ENCODE data around the gene WNT9B. TPM values are rescaled to one million over a fixed set of nuclear protein-coding genes. Genes with fewer than 3 reads are reported as not detected.

Gene WNT9B
- total RNA-seq, 6 experiments from 2014 or later, result not detected

DNA sequence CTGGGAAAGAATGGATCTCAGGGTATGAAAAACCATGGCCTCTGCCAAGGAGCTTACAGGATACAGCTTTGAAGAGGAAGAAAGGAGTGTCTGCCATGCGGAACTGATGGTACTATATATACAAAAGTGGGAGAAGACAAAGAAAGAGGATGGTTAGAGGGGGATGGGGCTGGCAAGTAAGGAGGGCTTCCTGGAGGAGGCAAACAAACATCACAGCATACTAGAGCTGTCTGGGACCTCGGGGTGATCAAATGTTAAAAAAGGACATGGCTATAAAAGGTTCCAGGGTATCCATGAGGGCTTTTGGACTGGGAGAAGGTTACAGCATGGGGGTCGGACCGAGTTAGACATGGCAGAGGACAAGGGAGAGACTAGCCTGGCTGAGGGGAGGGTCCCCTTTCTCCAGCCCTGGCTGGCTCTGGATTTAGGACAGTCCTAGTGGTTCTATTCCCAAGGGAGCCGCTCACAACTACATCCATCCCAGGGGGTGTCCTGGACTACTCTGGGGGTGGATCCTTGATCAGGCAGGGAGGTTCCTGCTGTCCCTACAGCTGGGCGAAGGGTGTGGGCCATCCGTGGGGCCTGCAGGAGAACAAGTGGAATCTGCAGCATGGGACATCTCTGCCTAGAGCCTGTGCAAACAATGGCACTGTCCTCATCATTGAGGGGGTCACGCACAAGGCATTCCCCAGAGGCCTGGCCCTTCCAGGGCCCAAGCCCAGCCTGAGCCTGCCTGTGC is 12.2 kb downstream of the WNT9B start:
- Mint-ChIP-seq H3K4me3 (no peak overlapping the region), H3K27ac (no peak overlapping the region), H3K27me3 (ENCODE audit: insufficient read depth) (peaks cover 13% of the 10 kb centered on the region), H3K4me1 (ENCODE audit: low read depth) (peaks cover 13% of the 10 kb centered on the region), H3K9me3 (no peaks in the 10 kb centered on the region), H3K36me3 (ENCODE audit: low read depth) (no peaks in the 10 kb centered on the region)
- TF ChIP-seq, protein P1, sequence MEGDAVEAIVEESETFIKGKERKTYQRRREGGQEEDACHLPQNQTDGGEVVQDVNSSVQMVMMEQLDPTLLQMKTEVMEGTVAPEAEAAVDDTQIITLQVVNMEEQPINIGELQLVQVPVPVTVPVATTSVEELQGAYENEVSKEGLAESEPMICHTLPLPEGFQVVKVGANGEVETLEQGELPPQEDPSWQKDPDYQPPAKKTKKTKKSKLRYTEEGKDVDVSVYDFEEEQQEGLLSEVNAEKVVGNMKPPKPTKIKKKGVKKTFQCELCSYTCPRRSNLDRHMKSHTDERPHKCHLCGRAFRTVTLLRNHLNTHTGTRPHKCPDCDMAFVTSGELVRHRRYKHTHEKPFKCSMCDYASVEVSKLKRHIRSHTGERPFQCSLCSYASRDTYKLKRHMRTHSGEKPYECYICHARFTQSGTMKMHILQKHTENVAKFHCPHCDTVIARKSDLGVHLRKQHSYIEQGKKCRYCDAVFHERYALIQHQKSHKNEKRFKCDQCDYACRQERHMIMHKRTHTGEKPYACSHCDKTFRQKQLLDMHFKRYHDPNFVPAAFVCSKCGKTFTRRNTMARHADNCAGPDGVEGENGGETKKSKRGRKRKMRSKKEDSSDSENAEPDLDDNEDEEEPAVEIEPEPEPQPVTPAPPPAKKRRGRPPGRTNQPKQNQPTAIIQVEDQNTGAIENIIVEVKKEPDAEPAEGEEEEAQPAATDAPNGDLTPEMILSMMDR (IDR thresholded peaks at IDR 0.05), result no peak
- no peak for DNase-seq

DNA sequence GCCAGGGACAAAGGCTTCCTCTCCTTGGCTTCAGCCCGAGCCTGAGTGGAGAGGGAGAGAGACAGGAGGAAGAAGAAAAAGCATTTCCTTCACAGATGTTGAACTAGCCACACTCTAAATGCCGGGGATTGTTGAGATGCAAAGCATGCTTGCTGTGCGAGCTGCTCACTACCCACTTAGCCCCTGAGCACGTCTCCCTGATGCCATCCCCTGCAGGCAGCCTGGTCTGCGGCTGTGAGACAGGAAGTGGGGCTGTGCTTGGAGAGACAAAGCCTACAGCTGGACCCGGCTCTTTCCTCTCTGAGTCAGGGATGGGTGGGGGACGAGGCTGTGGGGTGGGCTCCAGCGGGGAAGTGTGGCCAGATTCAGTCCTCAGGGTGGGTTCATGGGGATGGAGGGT is 13.7 kb downstream of the WNT9B start:
- peak overlapping the region; percentile 29; the same call in 1 of the 2 replicates for H3K4me3 Mint-ChIP-seq
- H3K27me3 Mint-ChIP-seq (ENCODE audit: insufficient read depth), result peaks cover 12% of the 10 kb centered on the region
- no peaks in the 10 kb centered on the region for H3K36me3 Mint-ChIP-seq (ENCODE audit: low read depth)
- peak; percentile 36 for DNase-seq
- H3K4me1 Mint-ChIP-seq (ENCODE audit: low read depth), result peaks cover 8% of the 10 kb centered on the region
- TF ChIP-seq, protein P1 (IDR thresholded peaks at IDR 0.05), result no peak
- H3K27ac Mint-ChIP-seq, result peak overlapping the region; percentile 31; the same call in 1 of the 2 replicates
- H3K9me3 Mint-ChIP-seq, result no peaks in the 10 kb centered on the region

DNA sequence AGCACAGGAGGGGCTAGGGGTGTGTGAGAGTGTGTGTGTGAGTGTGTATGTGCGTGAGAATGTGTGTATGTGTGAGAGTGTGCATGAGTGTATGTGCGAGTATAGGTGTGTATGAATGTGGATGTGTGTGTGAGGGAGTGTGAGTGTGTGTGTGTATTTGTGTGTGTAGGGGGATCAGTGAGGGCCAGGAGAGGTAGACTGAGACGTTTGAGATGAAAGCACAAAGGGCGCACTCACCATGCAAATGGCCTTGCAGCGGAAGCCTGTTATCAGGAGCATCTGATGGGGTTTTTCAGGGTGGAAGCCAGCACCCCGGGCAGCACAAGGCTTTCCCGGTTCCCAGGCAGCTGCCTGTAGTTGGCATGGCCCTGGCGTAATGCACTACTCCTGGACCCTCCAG is 14.9 kb downstream of the WNT9B start:
- Mint-ChIP-seq H3K27me3 (ENCODE audit: insufficient read depth) (peaks cover 16% of the 10 kb centered on the region), H3K27ac (no peak overlapping the region), H3K4me1 (ENCODE audit: low read depth) (peaks cover 8% of the 10 kb centered on the region), H3K4me3 (no peak overlapping the region), H3K9me3 (no peaks in the 10 kb centered on the region), H3K36me3 (ENCODE audit: low read depth) (no peaks in the 10 kb centered on the region)
- TF ChIP-seq, protein P1 (IDR thresholded peaks at IDR 0.05), result no peak
- DNase-seq, result no peak

DNA sequence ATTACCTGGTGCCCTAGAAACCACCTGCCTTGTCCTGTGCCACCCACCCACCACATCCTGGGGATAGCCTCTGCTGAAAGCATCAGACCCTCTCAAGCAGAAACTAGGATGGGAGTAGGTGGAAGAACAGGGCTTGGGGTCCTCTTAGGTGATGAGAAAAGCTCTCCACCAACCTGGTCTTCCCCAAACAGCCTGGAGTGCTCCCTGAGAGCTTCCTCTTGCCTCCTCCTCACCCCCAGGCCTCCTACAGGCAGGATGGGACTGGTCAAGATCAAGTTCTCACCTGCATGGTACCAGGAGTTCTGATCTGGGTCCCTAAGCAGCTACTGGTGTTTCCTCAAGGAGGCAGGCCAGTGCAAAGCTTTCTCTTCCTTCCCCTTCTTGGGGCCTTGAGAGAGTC is 15.4 kb downstream of the WNT9B start:
- Mint-ChIP-seq H3K27me3 (ENCODE audit: insufficient read depth) (peaks cover 20% of the 10 kb centered on the region), H3K9me3 (no peaks in the 10 kb centered on the region)

DNA sequence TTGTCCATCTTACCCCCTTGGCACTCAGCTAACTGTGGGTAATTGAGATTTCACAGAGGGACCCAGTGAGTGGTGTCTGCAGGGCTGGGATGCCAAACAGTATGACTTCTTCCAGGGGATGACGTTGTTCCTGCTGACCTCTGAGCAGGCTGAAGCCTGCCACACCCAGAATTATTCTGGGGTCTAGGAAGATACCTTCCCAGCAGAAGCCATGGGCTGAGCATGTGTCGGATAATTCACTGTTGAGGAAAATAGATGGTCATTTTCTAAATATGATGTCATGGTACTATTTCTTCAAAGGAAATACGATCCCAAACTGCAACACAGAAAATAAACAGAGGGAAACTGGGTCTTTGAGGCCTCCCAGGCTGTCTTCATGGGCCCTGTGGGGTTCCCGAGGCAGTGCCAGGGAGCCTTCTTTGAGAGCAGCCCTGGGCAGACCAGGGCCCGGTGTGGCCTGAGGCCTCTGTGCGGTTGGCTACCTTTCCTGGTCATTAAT is 17.4 kb downstream of the WNT9B start:
- no peak for DNase-seq
- H3K4me1 Mint-ChIP-seq (ENCODE audit: low read depth), result peaks cover 8% of the 10 kb centered on the region
- TF ChIP-seq, protein P1 (IDR thresholded peaks at IDR 0.05), result no peak
- H3K9me3 Mint-ChIP-seq, result no peaks in the 10 kb centered on the region
- peaks cover 27% of the 10 kb centered on the region for H3K27me3 Mint-ChIP-seq (ENCODE audit: insufficient read depth)
- no peak overlapping the region for H3K4me3 Mint-ChIP-seq
- no peak overlapping the region for H3K27ac Mint-ChIP-seq
- no peaks in the 10 kb centered on the region for H3K36me3 Mint-ChIP-seq (ENCODE audit: low read depth)

More for the DNA sequence above, 15.4 kb downstream of the WNT9B start:
- Mint-ChIP-seq H3K4me3 (no peak overlapping the region), H3K36me3 (ENCODE audit: low read depth) (no peaks in the 10 kb centered on the region), H3K4me1 (ENCODE audit: low read depth) (peaks cover 8% of the 10 kb centered on the region), H3K27ac (no peak overlapping the region)
- TF ChIP-seq, protein P1 (IDR thresholded peaks at IDR 0.05), result no peak
- no peak for DNase-seq

Measured in HFFc6 (cell line).